Measurements from ENCODE around the gene TMEM164. TPM values are rescaled to one million over a fixed set of nuclear protein-coding genes. Genes with fewer than 3 reads are reported as not detected.

TMEM164 gene
- total RNA-seq, 1 donor from 2014 or later, result 26.7 TPM

DNA sequence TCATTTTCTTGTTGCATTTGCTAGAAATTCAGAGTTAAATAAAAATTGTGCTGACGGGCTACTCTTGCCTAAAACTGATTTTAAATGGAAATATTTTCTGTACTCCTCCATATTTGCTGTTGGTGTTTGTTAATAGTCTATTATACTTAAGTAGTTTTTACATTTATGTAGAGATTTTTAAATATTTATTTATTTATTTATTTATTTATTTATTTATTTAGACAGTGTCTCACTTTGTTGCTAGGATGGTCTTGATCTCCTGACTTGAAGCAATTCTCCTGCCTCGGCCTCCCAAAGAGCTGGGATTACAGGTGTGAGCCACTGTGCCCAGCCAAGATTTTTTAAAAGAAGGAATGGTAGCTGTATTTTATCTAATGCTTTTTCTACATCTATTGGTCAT is 68.1 kb downstream of the TMEM164 start:
- no peak for DNase-seq (ENCODE audit: low spot score)

DNA sequence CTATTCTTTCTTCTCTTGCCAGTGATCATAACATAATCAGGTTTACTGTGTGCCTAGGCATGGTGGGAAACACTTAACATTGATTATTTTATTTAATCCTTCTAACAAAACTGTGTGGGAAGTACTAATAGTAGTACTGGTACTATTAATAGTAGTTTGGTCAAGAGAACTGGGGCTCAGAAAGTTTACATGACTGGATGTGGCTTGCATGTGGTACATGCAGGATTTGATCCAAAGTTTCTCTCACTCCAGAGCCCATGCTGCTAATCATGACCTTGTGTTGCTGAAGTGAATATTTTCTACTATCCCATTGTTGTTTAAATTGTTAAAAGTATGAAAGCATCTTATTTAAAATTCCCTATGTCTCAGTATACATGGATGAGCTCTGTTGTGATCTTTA is 78.4 kb downstream of the TMEM164 start:
- DNase-seq (ENCODE audit: low spot score), result no peak

DNA sequence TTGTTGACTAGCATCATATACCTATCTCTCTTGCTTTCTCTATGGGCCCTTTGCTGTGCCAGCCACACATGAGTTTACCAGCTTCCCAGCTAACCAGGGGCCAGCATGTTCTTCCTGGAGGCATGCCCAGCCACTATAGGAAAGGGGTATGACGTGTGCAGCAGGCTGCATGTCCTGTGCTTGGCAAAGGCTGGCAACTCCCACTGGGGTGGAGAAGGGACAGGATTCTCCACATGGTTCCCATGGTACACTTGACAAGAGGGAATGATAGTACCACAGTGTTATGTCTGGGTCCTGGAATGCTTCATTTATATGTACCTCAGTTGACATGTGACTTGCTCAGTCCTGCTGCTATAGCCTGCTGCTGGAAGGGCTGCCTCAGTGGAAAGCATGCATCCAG is 78.8 kb downstream of the TMEM164 start:
- DNase-seq (ENCODE audit: low spot score), result no peak

DNA sequence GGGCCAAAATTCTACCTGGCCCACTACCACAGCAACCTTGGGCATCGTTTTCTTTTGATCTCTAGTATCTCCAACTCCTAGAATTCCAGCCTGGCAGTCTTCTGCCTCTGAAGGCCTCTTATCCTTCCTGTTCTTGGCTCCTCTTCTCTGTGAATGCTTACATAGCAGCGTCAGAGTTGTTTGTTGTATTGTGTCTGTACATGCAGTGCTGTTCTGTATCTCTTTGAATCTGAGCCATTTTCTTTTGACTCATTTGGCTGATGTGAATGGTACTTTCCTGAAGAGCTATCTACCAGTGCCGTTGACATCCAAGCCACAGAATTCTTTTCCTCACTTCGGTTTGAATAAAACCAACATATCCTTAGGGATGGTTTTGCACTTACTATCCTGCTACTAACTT is 79.2 kb downstream of the TMEM164 start:
- DNase-seq (ENCODE audit: low spot score), result peak; percentile 68

DNA sequence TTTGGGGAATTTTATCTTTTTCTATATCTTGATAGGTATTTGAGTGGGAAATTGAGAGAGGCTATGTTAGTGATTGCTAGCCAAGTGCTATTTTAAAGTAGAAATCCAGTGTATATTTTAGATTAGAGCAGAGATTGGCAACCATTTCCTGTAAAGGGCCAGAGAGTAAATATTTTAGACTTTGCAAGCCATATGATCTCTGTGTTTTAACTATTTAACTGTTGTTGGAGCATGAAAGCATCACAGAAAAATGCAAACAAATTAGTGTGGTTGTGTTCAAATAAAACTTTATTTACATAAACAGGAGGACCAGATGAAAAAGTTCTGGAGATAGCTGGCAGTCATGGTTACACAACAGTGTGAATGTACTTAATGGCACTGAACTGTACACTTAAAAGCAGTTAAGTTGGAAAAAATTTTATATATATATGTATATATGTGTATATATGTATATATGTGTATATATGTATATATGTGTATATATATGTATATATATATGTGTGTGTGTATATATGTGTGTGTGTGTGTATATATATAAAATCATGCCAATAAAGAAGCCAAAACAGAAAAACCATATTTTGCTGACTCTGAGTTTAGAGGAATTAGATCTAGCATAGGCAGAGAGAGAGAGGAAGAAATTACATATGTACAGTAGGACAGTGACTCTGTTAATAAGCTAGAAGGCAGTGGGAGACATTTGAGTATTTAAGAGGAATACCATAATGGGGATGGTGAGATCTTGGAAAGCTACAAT is 83.4 kb downstream of the TMEM164 start:
- DNase-seq (ENCODE audit: low spot score), result no peak

DNA sequence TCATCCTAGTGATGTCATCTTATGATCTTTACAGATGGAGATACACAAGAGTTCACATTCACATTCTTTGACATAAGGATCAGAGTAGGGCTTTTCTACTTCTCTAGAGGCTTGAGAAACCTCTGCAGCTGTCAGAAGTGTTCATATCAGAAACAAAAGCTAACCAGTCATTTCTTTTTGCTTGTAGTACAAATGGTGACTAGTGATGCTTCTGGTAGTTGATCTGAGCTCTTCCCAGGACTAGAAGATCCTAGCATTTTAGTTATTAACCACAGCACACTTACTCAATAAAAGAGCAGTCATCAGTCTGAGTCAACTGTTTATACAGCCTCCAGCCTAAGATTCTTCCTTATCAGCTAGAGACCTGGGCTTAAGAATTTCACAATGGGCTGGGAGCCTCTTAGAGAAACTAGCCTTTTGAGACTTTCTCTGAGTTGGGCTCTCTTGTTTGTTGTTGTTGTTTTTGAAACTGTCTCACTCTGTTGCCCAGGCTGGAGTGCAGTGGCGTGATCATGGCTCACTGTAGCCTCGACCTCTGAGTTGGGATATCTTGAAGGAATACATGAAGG is 84.1 kb downstream of the TMEM164 start:
- peak; percentile 52 for DNase-seq (ENCODE audit: low spot score)

DNA sequence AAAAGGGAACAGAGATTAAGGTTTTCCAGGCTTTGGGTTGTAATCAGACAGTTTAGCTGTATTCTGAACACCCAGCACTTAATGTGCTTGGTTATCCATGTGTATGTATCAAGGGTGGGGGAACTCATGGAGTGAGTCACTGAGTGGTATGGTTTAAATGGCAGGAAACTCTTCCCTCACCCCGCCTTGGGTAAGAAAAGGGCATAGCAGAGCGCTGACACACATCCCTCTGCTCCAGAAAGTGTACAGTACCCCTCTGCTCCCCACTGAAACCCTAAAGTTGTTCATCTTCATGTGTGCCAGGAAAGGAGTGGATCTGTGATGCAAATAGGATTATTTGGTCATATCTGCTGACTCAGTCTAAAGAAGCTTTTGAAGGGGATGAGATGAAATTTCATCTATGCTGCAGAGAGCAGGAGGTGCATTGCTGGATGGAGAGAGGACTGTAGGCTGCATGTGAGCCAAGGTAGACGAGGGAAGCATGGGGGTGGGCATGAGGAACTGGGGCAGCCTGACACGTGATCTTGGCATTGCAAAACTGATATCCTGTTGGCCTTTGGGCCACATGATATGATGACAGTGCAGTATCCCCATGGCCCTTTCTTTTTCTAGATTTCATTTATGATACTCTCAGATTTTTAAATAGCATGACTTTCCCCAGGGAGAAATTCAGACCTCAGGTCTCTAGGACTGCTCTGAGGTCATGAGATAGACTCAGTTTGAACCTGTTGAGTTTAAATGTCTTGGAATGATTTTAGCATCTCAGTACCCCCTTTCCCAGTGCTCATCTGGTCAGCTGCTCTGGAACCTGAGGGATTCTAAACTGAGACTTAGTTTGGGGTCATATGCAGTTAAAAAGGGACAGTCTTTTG is 84.8 kb downstream of the TMEM164 start:
- DNase-seq (ENCODE audit: low spot score), result peak; percentile 23

DNA sequence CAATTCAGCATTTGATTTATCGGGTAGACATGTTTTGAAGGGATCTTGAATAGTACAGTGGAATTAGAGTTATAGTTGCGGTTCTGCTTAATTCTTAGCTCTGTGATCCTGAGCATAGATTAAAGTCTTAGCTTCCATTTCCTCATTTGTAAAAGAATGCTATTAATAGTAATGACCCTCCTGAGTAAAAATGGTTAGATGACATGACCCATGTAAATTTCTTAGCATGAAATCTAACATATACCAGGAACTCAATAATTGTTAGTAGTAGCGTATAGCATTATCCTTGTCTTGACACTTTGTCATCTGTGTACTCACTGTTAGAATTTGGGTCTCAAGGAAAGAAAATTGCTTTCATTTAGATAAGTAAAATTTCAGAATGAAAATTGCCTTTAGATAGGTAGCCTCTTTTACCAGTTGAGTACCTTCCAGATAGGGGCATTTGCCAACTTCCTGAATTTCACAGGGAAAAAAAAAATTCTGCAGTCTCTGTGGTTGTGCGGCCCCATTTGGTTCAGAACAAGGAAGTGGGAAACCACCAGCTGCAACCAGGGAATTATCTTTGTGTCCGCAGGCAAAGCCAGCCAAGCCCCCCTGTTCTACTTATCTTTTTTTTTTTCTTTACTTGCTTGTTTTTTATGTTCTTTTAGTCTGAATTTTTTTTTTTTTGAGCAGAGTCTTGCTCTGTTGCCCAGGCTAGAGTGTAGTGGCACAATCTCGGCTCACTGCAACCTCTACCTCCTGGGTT is 86.9 kb downstream of the TMEM164 start:
- no peak for DNase-seq (ENCODE audit: low spot score)

DNA sequence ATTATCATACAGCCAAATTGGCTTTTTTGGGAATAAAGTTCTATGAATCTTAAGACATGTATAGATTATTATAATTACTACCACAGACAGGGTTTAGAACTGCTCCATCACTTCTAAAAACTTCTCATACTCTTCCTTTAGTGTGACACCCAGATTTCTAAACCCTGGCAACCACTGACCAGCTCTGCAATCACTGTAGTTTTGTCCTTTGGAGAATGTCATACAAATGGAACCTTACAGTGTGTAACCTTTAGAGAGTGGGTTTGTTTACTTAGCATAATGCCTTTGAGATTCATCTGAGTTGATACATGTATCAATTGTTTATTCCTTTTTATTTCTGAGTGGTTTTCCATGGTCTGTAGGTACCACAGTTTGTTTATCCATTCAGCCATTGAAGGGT is 95.0 kb downstream of the TMEM164 start:
- DNase-seq (ENCODE audit: low spot score), result no peak

DNA sequence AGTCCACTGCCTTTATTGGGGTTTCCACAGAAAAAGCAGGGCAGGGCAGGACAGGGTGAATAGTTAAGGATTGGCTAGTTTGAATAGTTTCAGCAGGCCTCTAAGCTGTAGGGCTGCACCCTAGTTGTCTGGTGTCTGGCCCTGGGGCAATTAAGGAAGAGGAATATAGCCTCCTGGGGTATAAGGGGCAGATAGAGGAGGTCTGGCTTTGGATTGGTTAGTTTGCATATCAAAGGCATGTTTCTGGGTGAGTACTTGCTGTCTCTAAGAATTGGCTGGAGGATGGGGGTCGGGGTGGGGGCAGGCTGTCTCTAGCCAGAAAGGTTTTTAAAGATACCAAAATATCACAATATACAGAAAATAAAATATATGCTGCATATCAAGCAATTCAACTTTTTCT is 100.4 kb downstream of the TMEM164 start:
- DNase-seq (ENCODE audit: low spot score), result no peak

DNA sequence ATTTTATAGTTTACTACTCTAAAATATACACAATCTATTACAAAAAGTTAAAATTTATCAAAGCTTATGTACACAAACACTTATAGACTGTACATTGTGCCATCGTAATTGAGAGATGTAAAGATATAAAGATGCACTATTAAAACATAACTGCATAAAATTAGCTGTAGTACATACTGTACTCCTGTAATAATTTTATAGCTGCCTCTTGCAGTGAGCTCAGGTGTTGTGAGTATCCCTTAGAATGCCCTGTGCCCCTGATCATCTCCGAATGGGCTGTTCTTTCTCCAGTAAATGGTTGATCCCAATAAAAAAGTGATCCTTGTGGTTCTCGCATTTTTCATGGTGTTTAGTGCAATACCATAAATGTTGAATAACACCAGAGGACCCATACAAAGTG is 101.2 kb downstream of the TMEM164 start:
- no peak for DNase-seq (ENCODE audit: low spot score)

DNA sequence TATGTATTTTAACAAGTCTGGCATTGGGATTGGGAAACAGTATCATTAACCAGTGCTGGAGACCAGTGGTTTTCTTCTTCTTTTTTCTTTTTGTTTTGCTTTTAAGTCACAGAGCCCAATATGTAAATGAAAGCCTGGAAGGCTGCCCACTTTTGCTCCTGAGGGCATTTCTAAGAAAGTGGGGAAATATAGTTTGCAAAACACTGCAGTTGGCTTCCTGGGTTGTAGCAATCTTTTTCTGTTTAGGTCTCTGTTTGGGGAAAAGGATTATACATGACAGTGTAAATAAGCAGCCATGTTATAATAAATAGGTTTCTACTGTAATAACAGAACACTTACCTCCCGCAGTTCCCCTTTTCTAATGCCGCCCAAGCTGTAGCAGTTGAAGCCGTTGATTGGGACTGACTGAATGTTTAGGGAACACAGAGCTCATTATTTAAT is 105.5 kb downstream of the TMEM164 start:
- DNase-seq (ENCODE audit: low spot score), result no peak

DNA sequence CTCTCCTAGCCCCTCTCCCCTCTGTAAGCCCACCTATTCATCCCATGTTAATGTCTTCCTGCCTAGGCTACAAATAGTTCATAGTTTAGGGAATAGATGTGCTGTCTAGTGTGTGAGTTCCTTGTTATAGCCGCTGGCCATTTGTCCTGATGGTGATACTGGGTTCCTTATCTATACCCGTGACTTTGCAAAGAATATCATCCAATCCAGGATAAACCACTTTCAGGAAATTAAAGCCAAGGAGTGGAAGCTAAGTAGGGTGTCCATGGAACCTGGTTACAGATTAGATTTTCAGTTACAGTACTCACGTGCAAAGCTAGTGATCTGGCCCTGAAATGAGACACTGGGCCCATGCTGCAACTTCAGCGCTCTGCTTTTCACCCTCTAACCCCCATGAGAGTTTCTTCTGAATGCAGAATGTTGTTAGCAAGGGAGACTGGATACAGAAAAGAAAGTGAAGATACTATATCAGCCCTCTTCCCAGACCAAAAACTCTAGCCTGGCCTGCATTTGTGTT is 111.4 kb downstream of the TMEM164 start:
- no peak for DNase-seq (ENCODE audit: low spot score)

DNA sequence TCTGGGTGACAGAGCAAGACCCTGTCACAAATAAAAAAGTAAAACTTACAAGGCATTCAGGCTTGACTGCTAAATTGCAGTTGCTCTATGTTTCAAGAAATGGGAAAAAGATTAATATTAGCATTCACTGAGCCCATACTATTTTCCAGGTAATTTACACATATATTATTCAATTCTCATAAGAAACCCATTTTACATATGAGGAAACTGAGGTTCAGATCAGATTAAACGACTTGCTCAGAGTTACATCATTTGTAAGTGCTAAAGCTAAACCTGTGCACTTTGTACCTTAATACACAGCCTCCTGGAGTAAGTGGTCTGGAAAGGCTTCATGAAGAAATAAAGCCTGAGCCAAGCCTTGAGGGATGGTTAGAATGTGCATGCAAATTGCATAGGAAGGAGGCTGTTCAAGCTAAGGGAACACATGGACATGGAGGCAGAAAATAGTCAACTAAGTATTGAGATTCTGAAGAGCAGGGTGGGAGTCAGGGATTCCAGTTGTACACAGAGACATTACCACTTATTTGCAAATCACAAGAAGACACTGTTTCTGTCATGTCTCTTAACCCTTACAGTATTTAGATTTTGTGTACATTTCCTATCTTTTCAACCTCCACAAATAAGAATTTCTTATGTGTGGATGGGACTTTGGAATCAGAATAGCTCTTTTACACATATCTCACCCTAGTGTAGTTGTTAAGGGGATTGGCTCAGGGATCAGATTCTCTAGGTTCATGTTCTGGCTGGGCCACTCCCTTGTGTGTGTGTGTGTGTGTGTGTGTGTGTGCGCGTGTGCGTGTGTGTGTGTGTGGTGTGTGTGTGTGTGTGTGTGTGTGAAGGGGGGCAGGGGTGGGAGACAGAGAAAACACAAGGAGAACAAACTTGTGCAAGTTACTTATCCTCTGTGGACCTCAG is 113.4 kb downstream of the TMEM164 start:
- no peak for DNase-seq (ENCODE audit: low spot score)

DNA sequence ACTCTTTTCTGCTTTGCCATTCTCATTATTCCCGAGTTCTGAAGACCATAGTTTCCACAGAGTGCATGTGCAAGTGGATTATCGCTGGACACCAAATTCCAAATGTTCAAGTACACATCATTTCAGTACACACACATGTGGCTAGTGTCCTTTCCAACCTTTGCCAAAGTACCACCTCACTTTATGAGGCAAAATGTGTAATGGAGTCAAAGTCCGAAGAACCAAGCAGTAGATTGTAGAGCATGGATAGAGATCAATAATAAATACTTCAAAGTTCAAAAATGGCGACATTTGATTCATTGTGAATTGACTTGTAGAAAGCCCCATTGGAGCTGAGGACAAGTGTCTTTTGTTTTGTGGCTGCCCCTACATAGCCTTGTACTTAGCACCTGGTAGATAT is 115.6 kb downstream of the TMEM164 start:
- DNase-seq (ENCODE audit: low spot score), result no peak

DNA sequence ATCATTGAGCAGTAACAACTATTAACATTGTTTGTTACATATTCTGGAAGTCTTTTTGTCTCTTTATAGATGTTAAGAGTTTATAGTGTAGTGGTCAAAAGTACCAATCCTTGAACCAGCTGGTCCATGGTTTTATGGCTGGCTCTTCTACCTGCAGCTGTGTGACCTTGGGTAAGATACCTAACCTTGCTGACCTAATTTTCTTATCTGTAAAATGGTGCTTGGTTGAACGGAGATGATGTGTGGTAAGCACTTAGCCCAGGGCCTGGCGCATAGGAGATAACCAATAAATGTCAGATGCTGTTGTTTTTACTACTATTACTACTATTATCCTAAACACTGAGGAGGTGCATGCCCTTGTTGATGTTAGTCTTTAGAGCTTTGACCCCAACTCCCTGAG is 116.6 kb downstream of the TMEM164 start:
- DNase-seq (ENCODE audit: low spot score), result no peak

DNA sequence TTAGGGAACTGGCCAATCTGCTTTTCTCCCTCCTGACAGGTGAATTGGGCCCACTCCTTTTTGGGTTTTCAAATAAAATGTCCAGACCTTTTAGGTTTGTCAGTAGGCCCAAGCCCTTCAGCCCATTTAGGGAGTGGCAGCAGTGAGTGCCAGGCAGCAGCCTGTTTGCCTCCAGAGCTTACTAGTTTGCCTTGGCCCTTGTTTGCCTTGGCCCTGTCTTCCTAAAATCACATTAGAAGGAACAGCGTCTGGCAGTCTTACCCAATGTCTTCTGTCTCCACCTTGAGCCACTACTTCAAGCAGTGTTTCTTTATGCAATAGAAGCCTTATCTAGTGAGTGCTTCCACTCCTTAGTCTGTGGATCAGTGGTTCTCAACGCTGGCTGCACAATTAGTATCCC is 117.1 kb downstream of the TMEM164 start:
- DNase-seq (ENCODE audit: low spot score), result no peak

DNA sequence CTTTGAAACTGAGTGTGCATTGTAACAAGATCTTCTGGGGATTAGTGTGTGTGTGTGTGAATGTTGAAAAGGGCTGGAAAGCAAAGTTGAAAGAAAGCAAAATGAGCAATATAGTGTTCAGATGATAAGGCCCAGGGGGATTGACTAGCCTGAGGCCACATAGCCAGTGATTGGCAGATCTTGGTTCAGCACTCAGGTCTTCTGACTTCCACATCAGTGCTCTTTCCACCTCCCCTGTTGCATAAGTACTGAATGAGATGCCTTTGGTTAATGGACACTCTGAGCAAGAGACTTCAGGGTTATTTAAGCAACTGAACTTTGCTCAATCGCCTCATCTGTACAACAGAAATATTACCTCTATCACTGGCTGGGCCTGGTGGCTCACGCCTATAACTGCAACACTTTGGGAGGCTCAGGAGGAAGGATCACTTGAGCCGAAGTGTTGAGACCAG is 120.4 kb downstream of the TMEM164 start:
- DNase-seq (ENCODE audit: low spot score), result no peak

DNA sequence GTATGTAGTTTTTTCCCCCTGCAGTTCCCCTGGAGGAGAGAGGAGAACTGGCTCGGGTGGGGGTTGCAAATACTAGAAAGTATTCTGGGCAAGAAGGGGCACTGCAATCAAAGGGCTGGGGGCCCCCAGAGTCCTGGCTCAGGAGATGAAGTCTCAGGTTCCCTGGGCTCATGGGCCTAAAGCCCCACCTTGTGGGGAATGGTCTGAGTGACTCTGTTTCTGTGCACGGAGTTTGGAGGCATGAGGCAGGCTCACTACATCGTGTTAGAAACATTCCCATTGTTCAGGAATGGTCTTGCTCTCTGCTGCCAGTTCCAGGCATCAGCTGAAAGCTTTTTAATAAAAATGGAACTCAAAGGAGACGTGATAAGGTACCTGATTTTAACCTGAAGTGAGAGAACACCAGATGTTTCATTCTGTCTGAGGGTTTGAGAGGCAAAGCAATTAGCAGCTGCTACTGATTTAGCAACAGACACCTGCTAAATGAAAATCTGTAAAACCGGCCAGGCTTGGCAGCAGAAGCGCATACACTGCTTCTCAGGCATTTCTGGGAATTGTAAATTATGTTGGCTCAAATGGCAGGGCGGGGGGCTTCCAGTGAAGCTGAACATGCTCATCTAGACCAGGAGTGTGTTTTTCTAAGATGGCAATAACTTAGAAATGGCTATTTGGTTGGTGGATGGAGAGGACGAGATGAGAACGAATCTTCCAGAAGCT is 122.7 kb downstream of the TMEM164 start:
- DNase-seq (ENCODE audit: low spot score), result no peak

DNA sequence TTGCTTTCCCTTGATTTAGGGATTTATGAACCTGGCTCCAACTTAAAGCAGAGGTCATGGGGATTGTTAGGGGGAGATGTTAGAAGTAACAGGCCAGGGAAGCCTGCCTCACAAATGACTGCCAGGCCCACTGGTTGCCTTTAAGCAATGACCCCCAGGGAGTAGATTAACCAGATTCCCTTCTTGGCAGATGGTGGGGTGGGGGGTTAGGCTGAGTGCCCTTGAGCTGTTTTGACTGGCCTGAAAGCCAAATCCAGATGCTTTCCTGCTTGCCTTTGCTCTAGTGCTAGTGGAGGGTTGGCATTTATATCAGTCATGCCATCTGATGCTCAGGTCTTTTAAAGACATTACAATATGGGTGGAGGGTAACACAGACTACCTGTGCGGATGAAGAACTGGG is 128.1 kb downstream of the TMEM164 start:
- no peak for DNase-seq (ENCODE audit: low spot score)
